B cell (primary cell): ENCODE results near the gene LYRM7. TPM values are rescaled to one million over a fixed set of nuclear protein-coding genes. Genes with fewer than 3 reads are reported as not detected.
"Not testable (repeated sequence)": the region's sequence is repeated elsewhere in the genome, so short reads cannot be mapped to it uniquely, and the experiment has no call there.

Experiments used
- ATAC-seq: fragments of 200-7000 bp; cut with Tn5 transposase; one replicate; pipeline ENCODE4 v1.10.0; 2021; ENCODE audit warnings: low read depth, mild to moderate bottlenecking, moderate number of reproducible peaks, moderate library complexity
- CTCF ChIA-PET: fragments of 350-600 bp; sonication (Branson Sonifier 250); formaldehyde crosslinking; loops from one replicate; lab custom pipeline; 2021; ENCODE audit warnings: antibody characterized with exemption, inconsistent platforms; lab: Charles Lee
- POLR2A ChIA-PET: fragments of 350-600 bp; sonication (Branson Sonifier 250); formaldehyde crosslinking; loops from one replicate; lab custom pipeline; 2021; ENCODE audit warnings: antibody characterized with exemption; lab: Charles Lee
- DNase-seq: peaks from one replicate; pipeline ENCODE4 v3.0.0; 2013
- H2AFZ ChIP-seq: 2 replicates; pipeline ENCODE4 v1.6.1; 2012; ENCODE audit warnings: mild to moderate bottlenecking, low read depth, low read length; ENCODE audit not compliant: insufficient read depth, poor library complexity, severe bottlenecking
- H3K27ac ChIP-seq, 2 donors: 1 replicate in 1 of 2; 2 replicates in 1 of 2; pipeline ENCODE4 v1.5.1; 2012 to 2013; ENCODE audit warnings: low read length in 2 of 2, mild to moderate bottlenecking in 2 of 2, moderate library complexity in 1 of 2
- H3K27me3 ChIP-seq, 4 experiments: fragments of 200-600 bp in 1 of 4; sonication (generic) in 1 of 4; replicated peaks in 1 of 4; 1 replicate in 2 of 4; 2 replicates in 2 of 4; pipeline versions ENCODE4 v1.6.1 to v1.7.0; 2013 to 2016; ENCODE audit warnings: low read length in 3 of 4, mild to moderate bottlenecking in 2 of 4, mixed read lengths in 1 of 4, moderate library complexity in 1 of 4; ENCODE audit not compliant: insufficient read depth in 4 of 4, control insufficient read depth in 3 of 4; ENCODE audit errors: control extremely low read depth in 1 of 4
- H3K36me3 ChIP-seq, 2 experiments: replicated peaks in 1 of 2; 1 replicate in 1 of 2; 2 replicates in 1 of 2; pipeline versions ENCODE4 v1.6.1 to v1.7.1; 2013; ENCODE audit warnings: low read length in 1 of 2; ENCODE audit not compliant: insufficient read depth in 2 of 2, control insufficient read depth in 1 of 2; ENCODE audit errors: control extremely low read depth in 1 of 2, extremely low read depth in 1 of 2
- H3K4me1 ChIP-seq, 2 donors: fragments of 200-600 bp in 1 of 2; sonication (generic) in 1 of 2; 1 replicate in 1 of 2; 2 replicates in 1 of 2; pipeline versions ENCODE4 v1.5.1 to v1.6.1; 2013 to 2017; ENCODE audit warnings: low read length in 2 of 2; ENCODE audit not compliant: control insufficient read depth in 2 of 2, insufficient read depth in 2 of 2
- H3K4me2 ChIP-seq: replicated peaks from 2 replicates; pipeline ENCODE3; 2012; ENCODE audit warnings: mild to moderate bottlenecking, low read depth, low read length; ENCODE audit not compliant: poor library complexity, severe bottlenecking
- H3K4me3 ChIP-seq, 5 experiments: fragments of 200-600 bp in 1 of 5; sonication (generic) in 1 of 5; 1 replicate in 3 of 5; 2 replicates in 2 of 5; pipeline versions ENCODE4 v1.5.1 to v1.7.0; 2011 to 2016; ENCODE audit warnings: low read length in 4 of 5, mild to moderate bottlenecking in 4 of 5, low read depth in 2 of 5, control low read depth in 1 of 5, moderate library complexity in 1 of 5; ENCODE audit not compliant: insufficient read depth in 1 of 5; ENCODE audit errors: control extremely low read depth in 1 of 5, extremely low read depth in 1 of 5
- H3K79me2 ChIP-seq: fragments of 200-600 bp; sonication (generic); one replicate; pipeline ENCODE4 v1.6.0; 2016; ENCODE audit warnings: low read length; ENCODE audit not compliant: control insufficient read depth, insufficient read depth
- H3K9ac ChIP-seq: fragments of 200-600 bp; sonication (generic); 2 replicates; pipeline ENCODE4 v1.6.1; 2017; ENCODE audit warnings: mild to moderate bottlenecking, low read length, moderate library complexity
- H3K9me3 ChIP-seq, 3 donors: one replicate each; pipeline versions ENCODE4 v1.6.1 to v1.7.1; 2013; ENCODE audit warnings: low read length in 2 of 3; ENCODE audit not compliant: control insufficient read depth in 2 of 3, insufficient read depth in 1 of 3; ENCODE audit errors: control extremely low read depth in 1 of 3
- H4K20me1 ChIP-seq: 2 replicates; pipeline ENCODE4 v1.6.0; 2012; ENCODE audit warnings: mild to moderate bottlenecking, low read length; ENCODE audit not compliant: insufficient read depth, control insufficient read depth, poor library complexity, severe bottlenecking
- H3K27ac Mint-ChIP-seq: one replicate; pipeline ENCODE4 v1.8.0; 2021; ENCODE audit warnings: mixed read lengths
- H3K27me3 Mint-ChIP-seq: one replicate; pipeline ENCODE4 v1.8.0; 2021; ENCODE audit warnings: mixed read lengths
- H3K4me1 Mint-ChIP-seq: one replicate; pipeline ENCODE4 v1.8.0; 2021; ENCODE audit warnings: mixed read lengths
- H3K4me3 Mint-ChIP-seq: one replicate; pipeline ENCODE4 v1.8.0; 2021; ENCODE audit warnings: mixed read lengths
- H3K9me3 Mint-ChIP-seq: one replicate; pipeline ENCODE4 v1.8.0; 2022; ENCODE audit warnings: mixed read lengths; ENCODE audit not compliant: insufficient read depth
- CTCF ChIP-seq: fragments of 200-600 bp; IDR thresholded peaks from one replicate; pipeline ENCODE4 v1.8.0; 2022; ENCODE audit warnings: antibody characterized with exemption, mild to moderate bottlenecking
- EZH2 ChIP-seq: IDR thresholded peaks from 2 replicates; pipeline ENCODE4 v1.6.1; 2012; ENCODE audit warnings: borderline replicate concordance, low read depth, mild to moderate bottlenecking, moderate library complexity, low read length; ENCODE audit not compliant: insufficient read depth, poor library complexity, severe bottlenecking
- WGBS: methylation state at CpG from one replicate; pipeline ENCODE4 v1.1.5; 2013; ENCODE audit warnings: missing lambda C conversion rate; ENCODE audit not compliant: insufficient coverage; 5-methylcytosine and 5-hydroxymethylcytosine counted together
- intact Hi-C: fragments of 100-400 bp; cut with micrococcal nuclease; formaldehyde crosslinking; loops from one replicate; pipeline ENCODE4 v1.10.0; 2022
- polyA plus RNA-seq: library from polyadenylated mRNA; depleted of rRNA; stranded (reverse); fragments of >200 nt; gene quantifications from 2 replicates; pipeline ENCODE4 v1.2.3, GENCODE V29; 2012
- total RNA-seq, 2 donors: library from RNA; stranded (reverse); fragments of 120-200 nt in 1 of 2; gene quantifications; 1 replicate in 1 of 2; 2 replicates in 1 of 2; pipeline versions ENCODE4 v1.2.3 to v1.2.4, GENCODE V29; 2013 to 2022

The LYRM7 gene
- total and polyA plus RNA-seq, 2 donors (not counting 1 experiment from before 2014, with no cell fraction given), result 2.7 to 12.3 TPM

- no peak overlapping the region for H3K4me2 ChIP-seq
- H3K4me1 ChIP-seq, result no peaks in the 10 kb centered on the region
- no peaks in the 10 kb centered on the region for H3K27me3 ChIP-seq
- no peaks in the 10 kb centered on the region for H3K9me3 Mint-ChIP-seq
- no peak overlapping the region for H2AFZ ChIP-seq
- intact Hi-C loops, result no loop called here
- H3K27ac Mint-ChIP-seq, result no peak overlapping the region
- H3K4me3 Mint-ChIP-seq, result no peak overlapping the region
- H3K27me3 Mint-ChIP-seq, result no peaks in the 10 kb centered on the region
- CTCF ChIA-PET, result no interaction called here
- ATAC-seq (no peak), DNase-seq (no peak)
- peaks cover 3% of the 10 kb centered on the region for H3K79me2 ChIP-seq
- no peaks in the 10 kb centered on the region for H3K9me3 ChIP-seq
- POLR2A ChIA-PET, result interaction anchor here (0.6 kb wide), 2 partner anchors 35 to 89 kb away, joined by 3 read pairs; no protein-coding TSS in a partner anchor
- no peak overlapping the region for H3K4me3 ChIP-seq
- no peak overlapping the region for H3K9ac ChIP-seq
- TF ChIP-seq CTCF, result no peak
- no peak for TF ChIP-seq EZH2
- no peak overlapping the region for H3K27ac ChIP-seq
- no peaks in the 10 kb centered on the region for H4K20me1 ChIP-seq
- peaks cover 6 to 7% of the 10 kb centered on the region in 2 experiments for H3K36me3 ChIP-seq
- no peaks in the 10 kb centered on the region for H3K4me1 Mint-ChIP-seq
- 100% methylated on average over 1 of the region's 3 CpGs for WGBS
Observed at GRCh38 chr5:131186561-131187256, 16.0 kb downstream of the LYRM7 start.

- Histone ChIP-seq H3K79me2 (no peaks in the 10 kb centered on the region), H3K27me3 (no peaks in the 10 kb centered on the region), H3K27ac (no peak overlapping the region), H3K4me1 (no peaks in the 10 kb centered on the region), H3K4me3 (no peak overlapping the region), H3K4me2 (no peak overlapping the region), H3K9me3 (no peaks in the 10 kb centered on the region), H2AFZ (no peak overlapping the region), H3K9ac (no peak overlapping the region), H4K20me1 (no peaks in the 10 kb centered on the region), H3K36me3 (no peaks in the 10 kb centered on the region)
- Mint-ChIP-seq H3K4me1 (peaks cover 2% of the 10 kb centered on the region), H3K27ac (no peak overlapping the region), H3K27me3 (no peaks in the 10 kb centered on the region), H3K9me3 (no peaks in the 10 kb centered on the region), H3K4me3 (no peak overlapping the region)
- ChIA-PET POLR2A (no interaction called here), CTCF (interaction anchor here (0.7 kb wide), 1 partner anchor 44 kb away, joined by 3 read pairs; no protein-coding TSS in a partner anchor)
- no peak for TF ChIP-seq CTCF
- intact Hi-C loops, result no loop called here
- DNase-seq (no peak), ATAC-seq (no peak)
- WGBS, result 100% methylated on average over 2 of the region's 2 CpGs
Observed at GRCh38 chr5:131193106-131193505, 22.4 kb downstream of the LYRM7 start.

- H3K27me3 ChIP-seq, H3K4me1 Mint-ChIP-seq, H3K9ac ChIP-seq, H3K36me3 ChIP-seq, H3K27ac Mint-ChIP-seq, H3K9me3 ChIP-seq, ATAC-seq, intact Hi-C loops, H3K4me2 ChIP-seq, H2AFZ ChIP-seq, H3K27me3 Mint-ChIP-seq, H3K9me3 Mint-ChIP-seq, H3K27ac ChIP-seq, H3K4me3 Mint-ChIP-seq, POLR2A ChIA-PET, H3K4me1 ChIP-seq, H3K4me3 ChIP-seq, H3K79me2 ChIP-seq, H4K20me1 ChIP-seq, DNase-seq, CTCF ChIA-PET: not testable (repeated sequence)
- no CpG with 5 or more reads among the region's 7 CpGs for WGBS
Observed at GRCh38 chr5:131193897-131194296, 23.2 kb downstream of the LYRM7 start.
